Prostate gland (tissue), 2 donors: Measurements from ENCODE around the gene ZMYND12.

Source experiments
- CTCF ChIP-seq, 4 experiments: fragments of 200-600 bp in 2 of 4; fragments of 450-650 bp in 2 of 4; sonication (generic) in 2 of 4; IDR thresholded peaks; 1 replicate in 3 of 4; 2 replicates in 1 of 4; pipeline ENCODE4 v1.5.1; 2016 to 2019; ENCODE audit warnings: antibody characterized with exemption in 4 of 4, mild to moderate bottlenecking in 2 of 4, moderate library complexity in 2 of 4
- POLR2A ChIP-seq: fragments of 450-650 bp; IDR thresholded peaks from one replicate; pipeline ENCODE4 v1.6.1; 2016; ENCODE audit warnings: antibody characterized with exemption, mild to moderate bottlenecking
- POLR2AphosphoS5 ChIP-seq: sonication (generic); formaldehyde crosslinking; IDR thresholded peaks from one replicate; pipeline ENCODE4 v1.6.1; 2017; ENCODE audit warnings: antibody characterized with exemption

- TF ChIP-seq POLR2AphosphoS5 (no peak), CTCF (IDR thresholded peaks at IDR 0.05) (no peak), POLR2A (no peak)
Measured at GRCh38 chr1:42417166-42417565, 38.7 kb downstream of the ZMYND12 start.
